SK-N-MC (cell line): ENCODE measurements around the gene BAIAP2L1.

ENCODE experiments used
- EZH2 ChIP-seq: fragments of 200-600 bp; sonication (generic); IDR thresholded peaks from one replicate; pipeline ENCODE4 v1.6.1; 2017; ENCODE audit warnings: antibody characterized with exemption
- FOXP2 ChIP-seq: optimal IDR thresholded peaks from 2 replicates; pipeline ENCODE3; 2011; ENCODE audit warnings: mild to moderate bottlenecking, moderate library complexity; ENCODE audit not compliant: insufficient read depth; ENCODE audit errors: extremely low read length, control extremely low read depth
- POLR2AphosphoS5 ChIP-seq: IDR thresholded peaks from 2 replicates; pipeline ENCODE4 v1.6.1; 2012; ENCODE audit warnings: mild to moderate bottlenecking, low read depth, low read length, borderline replicate concordance

DNA sequence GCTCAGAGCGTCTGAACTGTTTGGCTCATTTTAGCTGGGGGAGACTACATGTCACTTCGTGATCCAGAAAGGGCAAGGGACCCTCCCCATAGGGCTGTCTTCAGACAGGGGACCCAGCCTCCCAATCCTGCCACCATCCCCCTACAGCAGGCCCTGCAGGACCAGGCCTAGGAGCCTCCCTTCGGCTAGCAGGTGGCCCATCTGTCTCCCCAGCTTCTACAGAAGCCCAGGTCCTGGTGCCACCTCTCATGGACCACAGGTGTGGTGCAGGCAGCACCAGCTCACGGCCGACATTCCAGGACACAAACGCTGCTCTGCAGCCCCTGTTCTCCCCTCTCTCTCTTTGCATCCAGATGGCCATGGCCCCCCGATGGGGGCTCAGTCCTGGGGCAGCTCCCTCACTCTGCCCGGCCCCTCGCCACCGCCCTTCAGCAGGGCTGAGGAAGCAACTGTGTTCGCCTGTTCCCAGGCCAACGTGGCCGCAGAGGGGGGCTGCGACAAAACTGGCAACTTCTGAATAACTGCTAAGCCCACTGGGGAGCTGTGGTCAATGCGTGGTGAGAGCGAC is 159.1 kb downstream of the BAIAP2L1 start:
- TF ChIP-seq EZH2 (no peak), POLR2AphosphoS5 (no peak), FOXP2 (no peak)
